Stimulated activated CD4-positive, alpha-beta T cell treated with anti-CD3 and anti-CD28 coated beads, Interleukin-2, amount 100 ng/mL, for 48 hours (primary cell): Measurements from ENCODE around the gene NUCKS1.
"Not testable (repeated sequence)": the region's sequence is repeated elsewhere in the genome, so short reads cannot be mapped to it uniquely, and the experiment has no call there.

Experiments
- DNase-seq, 2 donors: peaks; one replicate each; pipeline ENCODE4 v3.0.0-alpha.2; 2020

NUCKS1 gene

DNA sequence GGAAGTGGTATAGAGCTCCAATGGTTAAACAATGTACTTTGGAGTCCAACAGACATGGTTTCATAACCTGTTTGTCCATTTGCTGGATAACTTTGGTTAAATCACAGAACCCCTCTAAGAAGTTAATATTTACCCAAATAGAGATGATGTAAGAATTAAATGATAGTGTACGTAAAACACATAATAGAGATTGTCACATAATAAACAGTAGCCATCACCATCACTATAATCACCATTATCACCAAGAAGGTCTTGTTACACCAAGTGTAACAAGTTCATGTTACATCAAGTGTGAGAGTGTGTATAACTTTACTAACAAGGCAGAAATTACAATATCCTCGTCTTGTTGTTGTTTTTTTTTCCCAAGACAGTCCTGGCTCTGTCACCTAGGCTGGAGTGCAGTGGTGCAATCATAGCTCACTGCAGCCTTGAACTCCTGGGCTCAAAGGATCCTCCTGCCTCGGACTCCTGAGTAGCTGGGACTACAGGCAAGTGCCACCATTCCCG is 23.3 kb downstream of the NUCKS1 start:
- DNase-seq = no peak

DNA sequence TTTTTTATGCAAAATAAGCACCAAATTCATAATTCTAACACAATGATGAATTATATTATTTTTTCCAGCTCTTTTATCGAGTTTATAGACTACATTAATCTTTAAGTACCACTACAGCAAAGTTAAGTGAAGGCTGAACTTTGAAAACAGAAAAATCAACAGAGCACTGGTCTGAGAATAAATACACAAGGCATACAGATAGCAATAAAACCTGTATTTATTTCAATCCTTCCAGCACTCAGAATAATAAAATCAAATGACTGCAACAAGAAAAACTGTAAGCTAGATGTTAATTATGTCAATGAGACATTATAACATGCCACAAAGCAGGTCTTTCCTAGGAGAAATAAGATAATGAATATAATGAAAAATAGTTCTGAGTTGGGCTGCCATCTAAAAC is 24.5 kb downstream of the NUCKS1 start:
- no peak for DNase-seq

GRCh38 chr1:205720740-205721139 is 29.2 kb downstream of the NUCKS1 start:
- DNase-seq = not testable (repeated sequence)

DNA sequence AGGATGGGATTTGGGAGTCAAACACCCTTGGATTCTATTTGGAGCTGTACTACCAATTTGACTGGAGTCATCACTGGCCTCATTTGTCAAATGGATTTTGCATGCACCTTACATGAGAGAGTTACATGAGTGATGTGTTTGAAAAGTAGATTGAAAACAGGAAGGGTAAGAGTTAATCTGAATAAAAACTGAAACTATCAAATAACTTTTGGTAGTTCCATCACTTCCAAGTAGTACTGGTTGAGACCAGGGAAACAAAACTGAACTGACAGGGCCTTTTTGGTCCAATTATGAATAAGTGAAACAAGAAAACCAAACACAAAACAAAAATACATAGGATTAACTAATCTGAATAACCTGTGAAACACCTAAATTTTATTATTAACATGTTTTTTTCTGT is 30.2 kb downstream of the NUCKS1 start:
- DNase-seq = no peak

GRCh38 chr1:205719015-205719414 is 31.0 kb downstream of the NUCKS1 start:
- DNase-seq = no peak

- no peak for DNase-seq
Observed at GRCh38 chr1:205716371-205717132, 33.4 kb downstream of the NUCKS1 start.

DNA sequence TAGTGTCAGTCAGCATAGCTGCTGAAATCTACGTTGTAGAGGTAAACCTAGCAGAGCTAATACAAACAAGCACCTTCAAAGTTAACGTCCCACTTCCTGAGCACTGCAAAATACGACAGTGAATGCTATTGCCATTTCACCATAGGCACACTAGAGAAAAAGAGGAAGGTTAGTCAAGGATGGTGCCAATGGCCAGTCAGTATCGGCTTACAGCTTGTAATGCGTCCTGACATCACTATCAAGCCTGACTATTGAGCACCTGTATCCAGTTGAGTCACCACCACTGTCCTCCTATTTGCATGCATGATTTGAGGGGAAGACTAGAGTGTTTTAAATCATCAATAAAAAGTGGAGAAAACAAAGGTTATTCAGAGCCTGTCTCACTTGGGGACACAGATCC is 34.4 kb downstream of the NUCKS1 start:
- no peak for DNase-seq

- DNase-seq = no peak
Observed at GRCh38 chr1:205714906-205715246, 35.1 kb downstream of the NUCKS1 start.

- no peak for DNase-seq
Observed at GRCh38 chr1:205714190-205714905, 35.6 kb downstream of the NUCKS1 start.

GRCh38 chr1:205711105-205712048 is 38.6 kb downstream of the NUCKS1 start:
- peak; percentile 60 to 68 for DNase-seq

DNA sequence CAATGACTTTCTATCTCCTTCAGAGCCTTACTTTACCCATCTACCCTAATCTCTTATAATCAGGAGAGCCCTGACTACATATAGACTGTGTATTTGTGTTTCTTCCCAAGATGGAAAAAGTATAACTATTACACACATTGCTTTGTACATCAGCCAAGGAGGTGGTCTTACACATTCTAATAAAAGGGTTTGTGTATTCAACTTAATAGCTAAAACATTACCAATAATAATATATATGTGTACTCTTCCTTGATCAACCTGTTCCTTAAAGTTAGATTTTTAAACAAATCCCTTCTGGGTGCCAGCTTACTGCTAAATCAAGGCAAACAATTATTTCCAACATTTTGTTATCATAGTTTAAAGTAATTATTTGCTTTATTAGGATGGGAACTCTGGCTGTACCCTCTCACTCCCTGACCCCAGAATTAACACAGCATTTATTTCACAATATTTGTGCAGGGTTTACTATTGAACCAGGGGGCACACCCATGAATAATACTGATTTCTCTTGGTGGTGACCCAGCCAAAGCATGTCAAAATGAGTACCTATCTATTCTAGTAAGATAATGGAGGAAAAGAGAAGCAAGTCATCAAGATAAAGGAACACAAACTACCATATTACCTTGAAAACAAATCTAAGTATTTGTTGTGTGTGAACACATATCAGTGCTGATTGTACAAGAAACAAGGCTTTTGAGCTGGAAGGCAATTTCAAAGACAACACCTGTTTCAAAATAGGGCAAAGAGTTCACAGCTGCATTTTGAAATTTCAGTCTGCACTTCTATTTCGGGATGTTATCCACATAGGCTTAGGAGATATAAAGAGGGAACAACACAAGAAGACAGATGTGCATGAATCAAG is 39.5 kb downstream of the NUCKS1 start:
- DNase-seq = no peak

GRCh38 chr1:205709640-205710039 is 40.3 kb downstream of the NUCKS1 start:
- DNase-seq = no peak

- DNase-seq = no peak
Observed at GRCh38 chr1:205709059-205709398, 41.0 kb downstream of the NUCKS1 start.

- DNase-seq = no peak
Observed at GRCh38 chr1:205706601-205707502, 43.1 kb downstream of the NUCKS1 start.

DNA sequence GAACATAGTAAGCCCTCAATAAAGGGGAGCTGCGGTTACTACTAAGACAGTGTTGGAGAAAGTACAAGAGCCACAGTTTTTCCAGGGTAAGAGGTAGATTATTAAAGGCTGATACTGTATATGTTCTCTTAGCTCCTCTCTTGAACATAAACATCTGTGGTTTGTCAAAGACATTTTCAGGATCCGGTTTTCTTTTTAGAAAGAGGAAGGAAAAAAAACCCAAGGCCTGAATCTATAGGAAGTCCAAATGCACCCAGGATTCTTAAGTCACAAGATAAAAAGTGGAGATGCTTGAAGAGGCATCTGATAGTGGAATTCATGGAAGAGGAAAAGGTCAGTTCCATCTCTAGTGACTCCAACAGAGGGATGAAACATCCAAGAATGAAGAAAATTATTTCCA is 45.1 kb downstream of the NUCKS1 start:
- DNase-seq = no peak

DNA sequence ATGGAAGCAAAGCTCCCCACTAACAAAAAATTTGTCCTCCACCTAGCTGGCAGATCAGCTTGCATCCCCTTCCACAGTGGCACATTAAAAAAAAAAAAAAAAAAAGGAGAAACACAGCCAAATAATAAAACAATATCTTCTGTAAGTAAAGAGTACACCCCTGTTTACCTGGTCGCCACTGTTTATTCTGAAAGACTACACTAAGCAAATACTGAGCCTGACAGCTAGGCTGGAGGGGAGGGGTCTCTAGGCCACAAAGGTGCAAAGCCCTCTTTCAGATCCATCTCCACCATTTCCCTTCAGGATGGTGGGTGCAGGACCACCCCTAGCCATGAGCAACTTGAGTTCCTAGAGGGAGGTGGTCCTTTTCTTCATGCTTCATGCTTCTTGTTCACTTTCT is 46.9 kb downstream of the NUCKS1 start:
- no peak for DNase-seq

DNA sequence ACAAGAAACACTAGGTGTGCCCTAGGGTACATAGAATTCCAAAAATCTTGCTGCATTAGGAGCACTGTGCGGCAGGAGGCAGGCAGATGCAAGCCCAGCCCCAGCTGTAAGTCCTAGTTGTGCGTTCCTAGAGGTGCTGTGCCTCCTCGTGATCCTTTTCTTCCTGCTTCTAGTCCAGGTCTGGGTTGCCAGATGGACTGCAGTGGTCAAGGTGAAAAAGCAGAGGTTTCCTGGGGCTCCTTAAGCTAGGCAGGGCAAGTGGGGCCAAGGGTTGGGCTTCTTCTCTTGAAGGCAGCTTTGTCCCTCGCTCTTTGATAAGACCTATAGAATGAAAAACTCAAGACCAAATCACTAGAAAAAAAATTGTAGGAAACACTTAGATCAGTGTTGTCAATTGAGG is 48.1 kb downstream of the NUCKS1 start:
- no peak for DNase-seq

DNA sequence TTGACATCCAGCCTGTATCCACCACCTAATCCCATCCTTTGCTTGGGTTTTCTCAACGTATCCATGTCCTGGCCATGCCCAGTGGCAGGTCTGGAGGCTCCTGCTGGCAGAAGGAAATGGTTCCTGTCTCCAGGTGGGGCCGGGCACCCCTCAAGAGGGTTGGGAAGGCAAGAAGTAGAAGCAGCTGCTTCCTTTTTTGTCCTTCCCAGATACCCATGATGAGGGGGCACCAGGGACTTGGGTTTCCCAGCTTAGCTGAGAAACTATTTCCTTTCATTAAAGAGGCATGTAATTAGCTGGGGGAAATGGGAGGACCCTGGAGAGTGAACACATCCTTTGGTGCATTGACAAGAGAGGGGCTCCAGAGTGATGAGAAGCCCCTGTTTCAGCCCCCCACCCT is 48.6 kb downstream of the NUCKS1 start:
- DNase-seq = no peak

- DNase-seq = no peak
Observed at GRCh38 chr1:205700865-205701401, 49.0 kb downstream of the NUCKS1 start.

DNA sequence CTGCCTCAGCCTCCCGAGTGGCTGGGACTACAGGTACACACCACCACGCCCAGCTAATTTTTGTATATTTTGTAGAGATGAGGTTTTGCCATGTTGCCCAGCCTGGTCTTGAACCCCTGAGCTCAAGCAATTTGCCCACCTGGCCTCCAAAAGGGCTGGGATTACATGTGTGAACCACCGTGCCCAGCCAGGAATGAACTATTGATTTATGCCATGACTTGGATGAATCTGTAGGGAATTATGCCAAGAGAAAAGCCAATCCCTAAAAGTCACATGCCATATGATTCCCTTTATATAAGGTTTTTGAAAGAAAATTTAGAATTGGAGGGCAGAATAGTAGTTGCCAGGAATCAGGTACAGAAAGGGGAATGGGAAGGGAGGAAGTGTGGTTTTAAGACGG is 50.6 kb downstream of the NUCKS1 start:
- DNase-seq = no peak

DNA sequence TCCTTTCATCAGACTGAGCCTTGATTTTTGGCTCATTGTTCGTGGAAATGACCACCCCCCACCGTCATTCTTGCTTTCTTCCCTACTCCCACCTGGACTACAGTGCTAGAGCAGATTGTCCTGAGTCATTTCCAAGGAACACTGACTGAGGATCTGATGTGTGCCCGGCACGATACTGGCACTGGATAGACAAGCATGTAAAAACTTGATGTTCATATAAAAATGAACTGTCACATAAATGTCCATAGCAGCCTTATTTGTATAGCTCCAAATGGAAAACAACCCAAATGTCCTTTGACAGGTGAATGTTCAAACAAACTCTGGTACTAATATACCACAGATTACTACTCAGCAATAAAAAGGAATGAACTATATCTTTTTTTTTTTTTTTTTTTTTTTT is 51.1 kb downstream of the NUCKS1 start:
- DNase-seq = no peak
